GM12874 (cell line): Measurements from ENCODE around the gene NYNRIN.

ENCODE experiments used
- TF ChIP-seq, protein P1 (sequence below): IDR thresholded peaks from 2 replicates; pipeline ENCODE4 v1.5.1; 2011; ENCODE audit warnings: low read depth, mild to moderate bottlenecking, control low read depth, low read length, moderate library complexity; ENCODE audit not compliant: insufficient read depth

NYNRIN gene

DNA sequence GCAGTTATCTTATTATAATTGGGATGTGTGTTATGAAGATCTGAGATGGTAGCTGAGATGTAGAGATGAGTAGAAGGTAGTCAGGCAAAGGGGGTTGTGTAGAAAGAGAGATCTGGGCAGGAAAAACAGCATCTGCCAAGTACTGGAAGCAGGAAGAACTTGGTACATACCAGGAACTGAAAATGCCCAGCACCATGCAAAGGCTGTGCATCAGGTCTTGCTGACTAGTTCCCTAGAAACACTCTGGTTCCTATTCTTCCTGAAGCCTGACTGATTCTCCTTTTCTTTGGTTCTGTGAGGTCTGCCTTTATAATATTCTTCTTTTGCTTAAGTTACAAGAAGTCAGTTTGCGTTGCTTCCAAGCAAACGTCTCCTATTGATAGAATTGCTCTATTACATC is 37.5 kb upstream of the NYNRIN start:
- TF ChIP-seq, protein P1, sequence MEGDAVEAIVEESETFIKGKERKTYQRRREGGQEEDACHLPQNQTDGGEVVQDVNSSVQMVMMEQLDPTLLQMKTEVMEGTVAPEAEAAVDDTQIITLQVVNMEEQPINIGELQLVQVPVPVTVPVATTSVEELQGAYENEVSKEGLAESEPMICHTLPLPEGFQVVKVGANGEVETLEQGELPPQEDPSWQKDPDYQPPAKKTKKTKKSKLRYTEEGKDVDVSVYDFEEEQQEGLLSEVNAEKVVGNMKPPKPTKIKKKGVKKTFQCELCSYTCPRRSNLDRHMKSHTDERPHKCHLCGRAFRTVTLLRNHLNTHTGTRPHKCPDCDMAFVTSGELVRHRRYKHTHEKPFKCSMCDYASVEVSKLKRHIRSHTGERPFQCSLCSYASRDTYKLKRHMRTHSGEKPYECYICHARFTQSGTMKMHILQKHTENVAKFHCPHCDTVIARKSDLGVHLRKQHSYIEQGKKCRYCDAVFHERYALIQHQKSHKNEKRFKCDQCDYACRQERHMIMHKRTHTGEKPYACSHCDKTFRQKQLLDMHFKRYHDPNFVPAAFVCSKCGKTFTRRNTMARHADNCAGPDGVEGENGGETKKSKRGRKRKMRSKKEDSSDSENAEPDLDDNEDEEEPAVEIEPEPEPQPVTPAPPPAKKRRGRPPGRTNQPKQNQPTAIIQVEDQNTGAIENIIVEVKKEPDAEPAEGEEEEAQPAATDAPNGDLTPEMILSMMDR = no peak

GRCh38 chr14:24362241-24362960 is 36.4 kb upstream of the NYNRIN start:
- TF ChIP-seq, protein P1 = no peak

DNA sequence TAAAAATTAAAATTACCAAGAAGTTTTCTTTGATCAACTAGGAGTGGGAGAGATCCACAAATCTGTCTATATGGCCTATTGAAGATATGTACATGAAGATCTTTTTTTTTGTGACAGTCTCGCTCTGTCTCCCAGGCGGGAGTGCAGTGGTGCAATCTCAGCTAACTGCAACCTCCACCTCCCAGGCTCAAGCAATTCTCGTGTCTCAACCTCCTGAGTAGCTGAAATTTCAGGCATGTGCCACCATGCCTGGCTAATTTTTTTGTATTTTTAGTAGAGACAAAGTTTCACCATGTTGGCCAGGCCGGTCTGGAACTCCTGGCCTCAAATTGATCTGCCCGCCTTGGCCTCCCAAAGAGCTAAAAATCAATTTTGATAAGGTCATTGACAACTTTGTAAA is 35.4 kb upstream of the NYNRIN start:
- TF ChIP-seq, protein P1 = no peak

- TF ChIP-seq, protein P1 = no peak
Observed at GRCh38 chr14:24364841-24365240, 34.0 kb upstream of the NYNRIN start.

GRCh38 chr14:24365600-24366412 is 33.0 kb upstream of the NYNRIN start:
- TF ChIP-seq, protein P1 = peak; percentile 85

DNA sequence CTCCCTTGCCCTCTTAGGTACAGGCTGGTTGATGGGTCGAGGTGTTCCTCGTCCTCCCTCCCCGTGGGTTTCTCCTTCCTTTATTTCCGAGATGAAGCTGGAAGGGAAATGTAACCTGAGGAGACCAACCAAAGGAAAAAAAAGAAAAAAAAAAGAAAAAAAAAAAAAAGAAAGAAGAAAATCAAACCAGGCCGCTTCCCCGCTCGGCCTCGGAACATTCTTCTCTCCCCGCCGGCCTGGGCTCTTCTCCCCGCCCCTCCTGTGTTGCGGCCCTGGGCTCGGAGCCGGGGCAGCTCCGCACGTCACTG is 32.4 kb upstream of the NYNRIN start:
- TF ChIP-seq, protein P1 = no peak

GRCh38 chr14:24366721-24367513 is 31.9 kb upstream of the NYNRIN start:
- TF ChIP-seq, protein P1 = no peak
